HCT116 (cell line): Measurements from ENCODE around the gene SERPINI1. TPM values are rescaled to one million over a fixed set of nuclear protein-coding genes. Genes with fewer than 3 reads are reported as not detected.

Experiments used
- ATAC-seq: fragments of 200-7000 bp; cut with Tn5 transposase; 2 replicates; pipeline ENCODE4 v1.9.1; 2020; ENCODE audit warnings: mild to moderate bottlenecking, moderate library complexity
- BruUV-seq: library from RNA; stranded (reverse); fragments of 400-500 nt; replicated peaks from 2 replicates; lab custom pipeline; 2021; lab: Mats Ljungman, UMichigan
- CTCF ChIA-PET: fragments of 300-600 bp; sonication (Branson Sonifier 250); formaldehyde crosslinking; loops from one replicate; lab custom pipeline; 2021; ENCODE audit warnings: antibody characterized with exemption; lab: Charles Lee
- POLR2A ChIA-PET: fragments of 300-600, 350-600 bp; sonication (Branson Sonifier 250); formaldehyde crosslinking; loops from one replicate; lab custom pipeline; 2021; ENCODE audit warnings: antibody characterized with exemption; lab: Charles Lee
- RAD21 ChIA-PET, 2 experiments: fragments of 300-600 bp; sonication (Branson Sonifier 250); formaldehyde crosslinking; loops; one replicate each; lab custom pipeline; 2023; ENCODE audit warnings: low total read pairs in 2 of 2; ENCODE audit not compliant: uncharacterized antibody in 2 of 2, unreplicated experiment in 2 of 2, low non-redundant PET in 1 of 2; lab: Charles Lee
- DNase-seq: peaks from one replicate; pipeline ENCODE4 v3.0.0-alpha.2; 2010; ENCODE audit warnings: low read depth, low spot score
- H2AFZ ChIP-seq: fragments of 200-600 bp; shearing (Covaris generic), sonication (generic); 2 replicates; pipeline ENCODE4 v1.6.1; 2017; ENCODE audit warnings: low read depth, mixed run types, mixed read lengths, antibody characterized with exemption, low read length; ENCODE audit not compliant: poor library complexity, severe bottlenecking
- H3K27ac ChIP-seq: 2 replicates; pipeline ENCODE4 v1.5.1; 2012; ENCODE audit warnings: low read depth, low read length
- H3K27me3 ChIP-seq: fragments of 200-600 bp; sonication (generic); 2 replicates; pipeline ENCODE4 v1.6.1; 2016; ENCODE audit warnings: mixed run types, low read length, mixed read lengths; ENCODE audit not compliant: insufficient read depth
- H3K36me3 ChIP-seq, 2 experiments: fragments of 200-500 bp in 1 of 2; fragments of 200-600 bp in 1 of 2; sonication (Bioruptor generic) in 1 of 2; sonication (generic) in 1 of 2; 2 replicates each; pipeline versions ENCODE4 v1.5.1 to v1.6.1; 2014 to 2016; ENCODE audit warnings: low read length in 2 of 2, inconsistent platforms in 1 of 2, mixed read lengths in 1 of 2, mixed run types in 1 of 2; ENCODE audit not compliant: insufficient read depth in 2 of 2, control insufficient read depth in 1 of 2
- H3K4me1 ChIP-seq, 2 experiments: fragments of 200-600 bp in 1 of 2; sonication (generic) in 1 of 2; 2 replicates each; pipeline versions ENCODE4 v1.5.1 to v1.6.1; 2012 to 2017; ENCODE audit warnings: low read length in 2 of 2, inconsistent platforms in 1 of 2, mild to moderate bottlenecking in 1 of 2, mixed read lengths in 1 of 2, mixed run types in 1 of 2, moderate library complexity in 1 of 2; ENCODE audit not compliant: insufficient read depth in 2 of 2, control insufficient read depth in 1 of 2
- H3K4me2 ChIP-seq: fragments of 200-600 bp; sonication (generic); 2 replicates; pipeline ENCODE4 v1.6.1; 2017; ENCODE audit warnings: mixed run types, low read length, mixed read lengths
- H3K4me3 ChIP-seq, 2 experiments: fragments of 200-600 bp in 1 of 2; sonication (generic) in 1 of 2; replicated peaks in 1 of 2; 2 replicates each; pipeline ENCODE4 v1.5.1; 2011 to 2016; ENCODE audit warnings: low read length in 2 of 2, control low read depth in 1 of 2, low read depth in 1 of 2, mild to moderate bottlenecking in 1 of 2, mixed read lengths in 1 of 2, mixed run types in 1 of 2
- H3K79me2 ChIP-seq: fragments of 200-600 bp; sonication (generic); 2 replicates; pipeline ENCODE4 v1.6.1; 2017; ENCODE audit warnings: mild to moderate bottlenecking, mixed run types, low read length, moderate library complexity, mixed read lengths; ENCODE audit not compliant: insufficient read depth
- H3K9ac ChIP-seq: fragments of 200-600 bp; sonication (generic); 2 replicates; pipeline ENCODE4 v1.6.1; 2016; ENCODE audit warnings: low read length, mixed read lengths
- H3K9me2 ChIP-seq: fragments of 200-600 bp; sonication (generic), shearing (Covaris generic); 2 replicates; pipeline ENCODE4 v1.6.1; 2017; ENCODE audit warnings: mixed run types, mild to moderate bottlenecking, moderate library complexity; ENCODE audit not compliant: insufficient read depth
- H3K9me3 ChIP-seq, 2 experiments: fragments of 200-500 bp in 1 of 2; fragments of 200-600 bp in 1 of 2; sonication (Bioruptor generic) in 1 of 2; sonication (generic) in 1 of 2; 2 replicates each; pipeline ENCODE4 v1.6.1; 2014 to 2017; ENCODE audit warnings: low read length in 2 of 2, mixed read lengths in 2 of 2, inconsistent platforms in 1 of 2, low read depth in 1 of 2, mild to moderate bottlenecking in 1 of 2, mixed run types in 1 of 2, moderate library complexity in 1 of 2; ENCODE audit not compliant: control insufficient read depth in 1 of 2, insufficient read depth in 1 of 2
- H4K20me1 ChIP-seq: fragments of 200-600 bp; sonication (generic), shearing (Covaris generic); 2 replicates; pipeline ENCODE4 v1.6.1; 2017; ENCODE audit warnings: mixed run types, mild to moderate bottlenecking, moderate library complexity; ENCODE audit not compliant: insufficient read depth
- EZH2phosphoT487 ChIP-seq: fragments of 200-600 bp; IDR thresholded peaks from 2 replicates; pipeline ENCODE4 v1.6.1; 2018; ENCODE audit warnings: antibody characterized with exemption, borderline replicate concordance
- JUND ChIP-seq: IDR thresholded peaks from 2 replicates; pipeline ENCODE4 v1.6.1; 2012
- SP1 ChIP-seq: IDR thresholded peaks from 2 replicates; pipeline ENCODE4 v1.6.1; 2012; ENCODE audit warnings: low read depth
- intact Hi-C: fragments of 100-400 bp; cut with micrococcal nuclease; formaldehyde crosslinking; loops from 2 replicates; pipeline ENCODE4 v1.10.0; 2022
- total RNA-seq: library from RNA; stranded (reverse); gene quantifications from one replicate; pipeline ENCODE4 v1.2.1, GENCODE V29; 2021; ENCODE audit not compliant: unreplicated experiment
- TF ChIP-seq, protein P1 (sequence below), 3 experiments: fragments of 200-600 bp in 1 of 3; sonication (generic) in 1 of 3; IDR thresholded peaks in 2 of 3; conservative IDR thresholded peaks in 1 of 3; 2 replicates each; pipeline ENCODE4 v1.5.1; 2012 to 2017; ENCODE audit warnings: low read depth in 2 of 3, low read length in 2 of 3, antibody characterized with exemption in 1 of 3, borderline replicate concordance in 1 of 3, control low read depth in 1 of 3, mild to moderate bottlenecking in 1 of 3, mixed read lengths in 1 of 3, mixed run types in 1 of 3, moderate library complexity in 1 of 3; ENCODE audit not compliant: insufficient read depth in 1 of 3
- TF ChIP-seq, protein P2 (sequence below): IDR thresholded peaks from 2 replicates; pipeline ENCODE4 v1.6.1; 2012

Gene SERPINI1
- total RNA-seq, 1 experiment from 2014 or later: 6.5 TPM

DNA sequence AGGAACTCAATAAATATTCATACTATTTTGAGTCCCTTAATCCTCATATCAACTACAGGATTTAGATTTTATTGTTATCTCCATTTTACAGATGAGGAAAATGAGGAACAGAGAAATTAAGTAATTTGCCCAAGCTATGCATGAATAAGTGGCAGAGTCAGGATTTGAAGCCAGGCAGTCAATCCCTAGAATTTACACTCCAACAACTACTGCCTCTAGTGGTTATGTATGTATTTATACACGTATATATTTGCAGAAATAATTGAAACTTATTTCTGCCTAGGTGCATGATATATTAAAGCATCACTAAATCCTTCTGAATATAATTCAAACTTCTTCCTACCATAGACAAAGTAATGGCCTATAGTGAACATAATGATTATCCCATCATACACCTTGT lies 137.4 kb downstream of the SERPINI1 start:
- H3K27ac ChIP-seq: no peak overlapping the region
- H3K27me3 ChIP-seq: no peaks in the 10 kb centered on the region
- no peak overlapping the region for H3K9ac ChIP-seq
- DNase-seq (no peak), ATAC-seq (peak; percentile 73)
- ChIA-PET POLR2A (no interaction called here), CTCF (interaction anchor here (0.7 to 3.4 kb wide), 7 partner anchors 9 to 492 kb away, joined by 3 to 20 read pairs (median 3); partner anchors contain the start of gene ZBBX), RAD21 (no interaction called here)
- H3K9me2 ChIP-seq: no peaks in the 10 kb centered on the region
- TF ChIP-seq, protein P1, sequence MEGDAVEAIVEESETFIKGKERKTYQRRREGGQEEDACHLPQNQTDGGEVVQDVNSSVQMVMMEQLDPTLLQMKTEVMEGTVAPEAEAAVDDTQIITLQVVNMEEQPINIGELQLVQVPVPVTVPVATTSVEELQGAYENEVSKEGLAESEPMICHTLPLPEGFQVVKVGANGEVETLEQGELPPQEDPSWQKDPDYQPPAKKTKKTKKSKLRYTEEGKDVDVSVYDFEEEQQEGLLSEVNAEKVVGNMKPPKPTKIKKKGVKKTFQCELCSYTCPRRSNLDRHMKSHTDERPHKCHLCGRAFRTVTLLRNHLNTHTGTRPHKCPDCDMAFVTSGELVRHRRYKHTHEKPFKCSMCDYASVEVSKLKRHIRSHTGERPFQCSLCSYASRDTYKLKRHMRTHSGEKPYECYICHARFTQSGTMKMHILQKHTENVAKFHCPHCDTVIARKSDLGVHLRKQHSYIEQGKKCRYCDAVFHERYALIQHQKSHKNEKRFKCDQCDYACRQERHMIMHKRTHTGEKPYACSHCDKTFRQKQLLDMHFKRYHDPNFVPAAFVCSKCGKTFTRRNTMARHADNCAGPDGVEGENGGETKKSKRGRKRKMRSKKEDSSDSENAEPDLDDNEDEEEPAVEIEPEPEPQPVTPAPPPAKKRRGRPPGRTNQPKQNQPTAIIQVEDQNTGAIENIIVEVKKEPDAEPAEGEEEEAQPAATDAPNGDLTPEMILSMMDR (IDR thresholded peaks at IDR 0.05 in 2 of 3, conservative IDR thresholded peaks at IDR 0.05 in 1 of 3; ENCODE audit: borderline replicate concordance in 1 of 3, insufficient read depth in 1 of 3, low read depth in 2 of 3, low read length in 2 of 3): peak in 2 of 3 experiments; percentile 32 to 51; a peak in 2 of 6 replicates
- TF ChIP-seq, protein P2, sequence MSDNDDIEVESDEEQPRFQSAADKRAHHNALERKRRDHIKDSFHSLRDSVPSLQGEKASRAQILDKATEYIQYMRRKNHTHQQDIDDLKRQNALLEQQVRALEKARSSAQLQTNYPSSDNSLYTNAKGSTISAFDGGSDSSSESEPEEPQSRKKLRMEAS: no peak
- no peak overlapping the region for H3K4me2 ChIP-seq
- no peak overlapping the region for H3K4me3 ChIP-seq
- H2AFZ ChIP-seq: no peak overlapping the region
- no peaks in the 10 kb centered on the region for H3K36me3 ChIP-seq
- peaks cover 0 to 5% of the 10 kb centered on the region in 2 experiments; a peak in 2 of 4 replicates for H3K4me1 ChIP-seq
- no TSS peak for BruUV-seq
- no peaks in the 10 kb centered on the region for H4K20me1 ChIP-seq
- H3K79me2 ChIP-seq: no peaks in the 10 kb centered on the region
- H3K9me3 ChIP-seq: no peaks in the 10 kb centered on the region
- intact Hi-C loops: no loop called here

DNA sequence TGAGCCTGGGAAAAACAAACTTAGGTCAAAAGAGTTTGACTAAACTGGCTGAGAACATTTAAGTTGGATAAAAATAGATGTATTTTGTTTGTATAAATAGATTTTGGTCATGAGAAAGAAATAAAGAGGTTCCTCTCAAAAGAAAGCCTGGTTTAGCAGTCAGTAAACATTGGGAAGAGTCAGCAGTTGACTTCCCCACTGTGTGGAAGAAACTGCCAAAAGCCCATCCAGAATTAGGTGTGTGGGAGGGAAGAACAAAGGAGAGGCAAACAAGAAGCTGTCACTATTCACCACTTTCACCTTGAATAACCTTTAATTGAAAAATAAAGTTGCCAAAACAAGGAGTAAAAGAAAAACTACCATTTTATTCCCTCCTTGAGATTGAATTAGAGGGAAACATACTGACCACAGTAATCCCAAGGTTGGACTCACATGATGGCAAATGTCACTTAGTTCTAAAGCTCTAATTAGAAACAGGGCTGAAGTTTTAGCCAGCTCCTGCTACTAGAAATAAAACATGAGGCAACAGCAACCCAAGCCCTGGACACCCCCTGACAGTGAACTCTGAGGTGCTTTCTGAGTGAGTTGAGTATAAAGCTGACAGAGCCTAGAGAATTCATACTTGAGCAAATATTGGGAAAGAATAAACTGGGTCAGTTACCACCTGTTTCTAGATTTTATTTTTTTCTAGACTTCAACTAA lies 139.3 kb downstream of the SERPINI1 start:
- ATAC-seq: no peak
- no peaks in the 10 kb centered on the region for H4K20me1 ChIP-seq
- no peak overlapping the region for H3K4me2 ChIP-seq
- BruUV-seq: no TSS peak
- H3K36me3 ChIP-seq: no peaks in the 10 kb centered on the region
- H3K27ac ChIP-seq: no peak overlapping the region
- no peaks in the 10 kb centered on the region for H3K9me3 ChIP-seq
- H3K4me3 ChIP-seq: no peak overlapping the region
- H3K27me3 ChIP-seq: no peaks in the 10 kb centered on the region
- intact Hi-C loops: no loop called here
- POLR2A ChIA-PET: no interaction called here
- RAD21 ChIA-PET: no interaction called here
- no peaks in the 10 kb centered on the region for H3K9me2 ChIP-seq
- no peaks in the 10 kb centered on the region for H3K79me2 ChIP-seq
- no peak overlapping the region for H2AFZ ChIP-seq
- CTCF ChIA-PET: interaction anchor here (1.3 kb wide), 1 partner anchor 494 kb away, joined by 3 read pairs; the partner anchor contains the start of gene ZBBX
- no peak for DNase-seq
- H3K4me1 ChIP-seq: peaks cover 0 to 5% of the 10 kb centered on the region in 2 experiments; a peak in 2 of 4 replicates
- TF ChIP-seq EZH2phosphoT487 (no peak), JUND (no peak), SP1 (no peak)
- TF ChIP-seq, protein P2: no peak
- no peak overlapping the region for H3K9ac ChIP-seq

Other genes starting within 250 kb of the SERPINI1 start
- 0.34 TPM for gene WDR49, start 81.8 kb upstream of the SERPINI1 start, total RNA-seq
- 59.0 TPM for gene PDCD10, start 829 bp upstream of the SERPINI1 start, total RNA-seq